A673 (cell line): Measurements from ENCODE around the gene TTC3.

ENCODE experiments used
- CTCF ChIP-seq: fragments of 300-800, 200-600 bp; sonication (generic); conservative IDR thresholded peaks from 2 replicates; pipeline ENCODE4 v1.5.1; 2017; ENCODE audit warnings: low read depth, mild to moderate bottlenecking, antibody characterized with exemption, low read length, moderate library complexity, mixed read lengths
- EZH2 ChIP-seq: fragments of 200-600 bp; sonication (generic); IDR thresholded peaks from 2 replicates; pipeline ENCODE4 v1.6.1; 2017; ENCODE audit warnings: borderline replicate concordance, low read depth, mild to moderate bottlenecking, mixed read lengths, antibody characterized with exemption, low read length; ENCODE audit not compliant: poor library complexity, severe bottlenecking

- TF ChIP-seq CTCF (no peak), EZH2 (no peak)
These were observed 127.8 kb downstream of the TTC3 start for GRCh38 chr21:37200641-37201480.
